OCI-LY7 (cell line): ENCODE results near the gene MRPL20. TPM values are rescaled to one million over a fixed set of nuclear protein-coding genes. Genes with fewer than 3 reads are reported as not detected.

Experiments used
- BruUV-seq: library from RNA; stranded (reverse); fragments of 400-500 nt; replicated peaks from 2 replicates; lab custom pipeline; 2021; lab: Mats Ljungman, UMichigan
- CTCF ChIA-PET: fragments of 300-600 bp; sonication (Branson Sonifier 250); formaldehyde crosslinking; loops from one replicate; lab custom pipeline; 2022; ENCODE audit warnings: antibody characterized with exemption; ENCODE audit not compliant: unreplicated experiment; lab: Charles Lee
- POLR2A ChIA-PET: fragments of 300-600 bp; sonication (Branson Sonifier 250); formaldehyde crosslinking; loops from one replicate; lab custom pipeline; 2022; ENCODE audit warnings: antibody characterized with exemption; lab: Charles Lee
- DNase-seq: peaks from one replicate; pipeline ENCODE4 v3.0.0-alpha.2; 2015; ENCODE audit warnings: low spot score
- H2AFZ ChIP-seq: fragments of 200-600 bp; sonication (generic), shearing (Covaris generic); 2 replicates; pipeline ENCODE4 v1.6.1; 2014; ENCODE audit warnings: mild to moderate bottlenecking, antibody characterized with exemption, low read length, moderate library complexity
- H3K27ac ChIP-seq: fragments of 200-600 bp; sonication (generic); 2 replicates; pipeline ENCODE4 v1.5.1; 2014; ENCODE audit warnings: mixed run types, low read depth, mild to moderate bottlenecking, moderate library complexity, low read length, inconsistent platforms; ENCODE audit not compliant: poor library complexity, severe bottlenecking
- H3K36me3 ChIP-seq: fragments of 200-600 bp; sonication (generic); 2 replicates; pipeline ENCODE4 v1.6.1; 2014; ENCODE audit warnings: mild to moderate bottlenecking, antibody characterized with exemption, low read length, moderate library complexity, mixed read lengths; ENCODE audit not compliant: insufficient read depth
- H3K4me1 ChIP-seq: fragments of 200-600 bp; sonication (generic); 2 replicates; pipeline ENCODE4 v1.5.1; 2014; ENCODE audit warnings: mild to moderate bottlenecking, low read length; ENCODE audit not compliant: insufficient read depth, poor library complexity, severe bottlenecking
- H3K4me2 ChIP-seq: fragments of 200-600 bp; sonication (generic); 2 replicates; pipeline ENCODE4 v1.6.1; 2014; ENCODE audit warnings: mild to moderate bottlenecking, low read length
- H3K4me3 ChIP-seq: fragments of 200-600 bp; sonication (generic); 2 replicates; pipeline ENCODE4 v1.5.1; 2014; ENCODE audit warnings: mild to moderate bottlenecking, low read depth, low read length; ENCODE audit not compliant: poor library complexity, severe bottlenecking
- H3K79me2 ChIP-seq: fragments of 200-600 bp; sonication (generic); 2 replicates; pipeline ENCODE4 v1.6.1; 2016; ENCODE audit warnings: low read depth, mild to moderate bottlenecking, low read length, moderate library complexity, mixed read lengths; ENCODE audit not compliant: insufficient read depth
- H3K9me2 ChIP-seq: fragments of 200-600 bp; sonication (generic); 2 replicates; pipeline ENCODE4 v1.6.1; 2016; ENCODE audit warnings: mild to moderate bottlenecking, low read length, mixed read lengths; ENCODE audit not compliant: insufficient read depth
- H3K9me3 ChIP-seq: fragments of 200-600 bp; sonication (generic); 2 replicates; pipeline ENCODE4 v1.6.1; 2014; ENCODE audit warnings: mild to moderate bottlenecking, mixed run types, low read length, mixed read lengths
- H4K20me1 ChIP-seq: fragments of 200-600 bp; sonication (generic); 2 replicates; pipeline ENCODE4 v1.6.1; 2014; ENCODE audit warnings: mild to moderate bottlenecking, antibody characterized with exemption, low read length, moderate library complexity, mixed read lengths; ENCODE audit not compliant: insufficient read depth
- CTCF ChIP-seq: fragments of 200-600 bp; sonication (generic); conservative IDR thresholded peaks from 2 replicates; pipeline ENCODE4 v1.5.1; 2014; ENCODE audit warnings: mild to moderate bottlenecking, antibody characterized with exemption, low read length, moderate library complexity, mixed read lengths
- EZH2phosphoT487 ChIP-seq: fragments of 200-600 bp; sonication (generic); IDR thresholded peaks from 2 replicates; pipeline ENCODE4 v1.6.1; 2018; ENCODE audit warnings: low read depth, borderline replicate concordance, mild to moderate bottlenecking, mixed run types, antibody characterized with exemption, low read length, moderate library complexity, mixed read lengths
- intact Hi-C: fragments of 100-400 bp; cut with micrococcal nuclease; formaldehyde crosslinking; loops from one replicate; pipeline ENCODE4 v1.10.0; 2022; ENCODE audit not compliant: unreplicated experiment
- total RNA-seq, 2 experiments: library from RNA; depleted of rRNA in 1 of 2; stranded (reverse); fragments of >200 nt in 1 of 2; shearing (Covaris generic) in 1 of 2; gene quantifications; 2 replicates each; pipeline ENCODE4 v1.2.3, GENCODE V29; 2014 to 2022

Gene MRPL20
- total RNA-seq, 2 experiments from 2014 or later: 143 to 165 TPM

GRCh38 chr1:1399187-1399871 lies 7.8 kb downstream of the MRPL20 start, which contains the start of gene CCNL2:
TSS of gene CCNL2 (minus strand) at chr1:1399335. CDS start at chr1:1399306, 29 bp downstream.
- H3K4me3 ChIP-seq: peak within 1 kb of the TSS; percentile 90
- no TSS peak for BruUV-seq
- H3K4me2 ChIP-seq: peak within 1 kb of the TSS; percentile 95
- H3K36me3 ChIP-seq: peaks cover 81% of the 10 kb centered on the region
- peak within 1 kb of the TSS; percentile 54 for H3K27ac ChIP-seq
- H4K20me1 ChIP-seq: no peaks in the 10 kb centered on the region
- CTCF ChIA-PET: interaction anchor here (0.7 to 0.9 kb wide), 2 partner anchors 8 to 21 kb away, joined by 3 read pairs; no protein-coding TSS in a partner anchor
- no peaks in the 10 kb centered on the region for H3K9me2 ChIP-seq
- H3K9me3 ChIP-seq: no peaks in the 10 kb centered on the region
- intact Hi-C loops: loop anchor here (1.0 kb wide), 1 partner anchor 24 kb away; the partner anchor contains the start of gene AURKAIP1
- H3K79me2 ChIP-seq: peaks cover 58% of the 10 kb centered on the region
- POLR2A ChIA-PET: interaction anchor here (0.9 to 1.0 kb wide), 2 partner anchors 24 to 28 kb away, joined by 3 read pairs; no protein-coding TSS in a partner anchor
- DNase-seq: peak; percentile 99
- peak; percentile 42; the same call in 1 of the 2 replicates for TF ChIP-seq CTCF
- no peak for TF ChIP-seq EZH2phosphoT487
- H3K4me1 ChIP-seq: peaks cover 29% of the 10 kb centered on the region
- no peak within 1 kb of the TSS for H2AFZ ChIP-seq

- no peaks in the 10 kb centered on the region for H3K9me3 ChIP-seq
- no peak for DNase-seq
- peak overlapping the region; percentile 54 for H3K27ac ChIP-seq
- H3K4me2 ChIP-seq: peak overlapping the region; percentile 73
- no peaks in the 10 kb centered on the region for H3K9me2 ChIP-seq
- POLR2A ChIA-PET: interaction anchor here (0.9 to 1.0 kb wide), 2 partner anchors 23 to 27 kb away, joined by 3 read pairs; no protein-coding TSS in a partner anchor
- H3K4me3 ChIP-seq: peak overlapping the region; percentile 90
- intact Hi-C loops: loop anchor here (1.0 kb wide), 1 partner anchor 23 kb away; the partner anchor contains the start of gene AURKAIP1
- CTCF ChIA-PET: interaction anchor here (0.7 to 0.9 kb wide), 2 partner anchors 9 to 21 kb away, joined by 3 read pairs; no protein-coding TSS in a partner anchor
- peaks cover 29% of the 10 kb centered on the region for H3K4me1 ChIP-seq
- H4K20me1 ChIP-seq: no peaks in the 10 kb centered on the region
- no TSS peak for BruUV-seq
- H2AFZ ChIP-seq: no peak overlapping the region
- TF ChIP-seq EZH2phosphoT487 (no peak), CTCF (no peak)
- H3K79me2 ChIP-seq: peaks cover 58% of the 10 kb centered on the region
- peaks cover 81% of the 10 kb centered on the region for H3K36me3 ChIP-seq
Measured at GRCh38 chr1:1398677-1399186, 8.4 kb downstream of the MRPL20 start.
